ENCODE results near the gene CFAP100.

- peak; percentile 91 for TF ChIP-seq YY1 (IDR thresholded peaks at IDR 0.05; ENCODE audit: low read depth)
- no peak; the same call in 1 of the 2 replicates for TF ChIP-seq REST (IDR thresholded peaks at IDR 0.05; ENCODE audit: low read depth)
- TF ChIP-seq, protein P1, sequence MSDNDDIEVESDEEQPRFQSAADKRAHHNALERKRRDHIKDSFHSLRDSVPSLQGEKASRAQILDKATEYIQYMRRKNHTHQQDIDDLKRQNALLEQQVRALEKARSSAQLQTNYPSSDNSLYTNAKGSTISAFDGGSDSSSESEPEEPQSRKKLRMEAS (IDR thresholded peaks at IDR 0.05), result no peak; the same call in 1 of the 2 replicates
Measured at GRCh38 chr3:126475413-126476114, 80.9 kb downstream of the CFAP100 start, which contains the start of gene ZXDC.

Measured in Ishikawa (cell line).